ENCODE measurements around the gene KRTAP16-1.
"Not testable (repeated sequence)": the region's sequence is repeated elsewhere in the genome, so short reads cannot be mapped to it uniquely, and the experiment has no call there.

KRTAP16-1 gene

GRCh38 chr17:41308918-41309359 is at the start of gene KRTAP16-1:
KRTAP16-1 (minus strand) TSS chr17:41309309; CDS start chr17:41309253, 56 bp downstream.
- DNase-seq: no peak

GRCh38 chr17:41354536-41354935 is 45.4 kb upstream of the KRTAP16-1 start:
- DNase-seq: peak; percentile 24

DNA sequence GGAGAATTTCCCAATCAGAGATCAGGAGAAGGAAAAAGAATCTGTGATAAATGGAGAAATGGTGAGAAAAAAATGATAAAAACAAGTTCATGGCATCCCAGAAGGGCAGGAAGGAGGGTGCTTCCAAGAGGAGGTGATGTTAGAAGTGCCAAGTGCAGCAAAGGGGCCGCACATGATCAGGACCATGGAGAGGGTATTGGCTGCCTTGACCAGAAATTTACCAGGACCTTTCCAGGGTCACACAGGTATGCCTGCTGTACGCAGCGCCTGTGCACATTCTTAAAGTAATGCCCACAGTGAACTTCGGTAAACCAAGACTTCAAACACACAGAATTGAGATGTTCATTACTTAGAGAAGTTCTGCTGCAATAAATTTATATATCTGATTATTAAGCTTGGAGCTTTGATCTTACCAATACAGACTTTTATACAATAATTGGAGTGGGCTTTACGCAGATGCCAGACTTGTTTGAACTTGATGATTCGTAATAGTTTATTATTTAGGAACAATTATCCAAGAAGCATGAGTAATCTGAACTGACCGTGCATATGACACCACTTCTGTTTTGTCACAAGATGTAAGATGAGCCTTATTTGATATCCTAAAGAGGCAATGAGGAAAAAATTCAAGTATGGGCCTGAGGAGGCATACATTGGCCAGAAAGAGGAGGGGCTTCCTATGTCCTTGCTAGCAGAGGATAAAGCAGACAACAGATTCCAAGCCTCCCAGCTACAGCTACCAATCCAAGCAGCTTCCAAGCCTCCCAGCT is 43.7 kb upstream of the KRTAP16-1 start:
- no peak for DNase-seq

- no peak for DNase-seq
These were observed 42.1 kb upstream of the KRTAP16-1 start for GRCh38 chr17:41351177-41351576.

- not testable (repeated sequence) for DNase-seq
These were observed 41.3 kb upstream of the KRTAP16-1 start, which contains the start of gene KRT33A for GRCh38 chr17:41350381-41350878. KRT33A (minus strand) TSS chr17:41350828; CDS start chr17:41350767, 61 bp downstream.

DNA sequence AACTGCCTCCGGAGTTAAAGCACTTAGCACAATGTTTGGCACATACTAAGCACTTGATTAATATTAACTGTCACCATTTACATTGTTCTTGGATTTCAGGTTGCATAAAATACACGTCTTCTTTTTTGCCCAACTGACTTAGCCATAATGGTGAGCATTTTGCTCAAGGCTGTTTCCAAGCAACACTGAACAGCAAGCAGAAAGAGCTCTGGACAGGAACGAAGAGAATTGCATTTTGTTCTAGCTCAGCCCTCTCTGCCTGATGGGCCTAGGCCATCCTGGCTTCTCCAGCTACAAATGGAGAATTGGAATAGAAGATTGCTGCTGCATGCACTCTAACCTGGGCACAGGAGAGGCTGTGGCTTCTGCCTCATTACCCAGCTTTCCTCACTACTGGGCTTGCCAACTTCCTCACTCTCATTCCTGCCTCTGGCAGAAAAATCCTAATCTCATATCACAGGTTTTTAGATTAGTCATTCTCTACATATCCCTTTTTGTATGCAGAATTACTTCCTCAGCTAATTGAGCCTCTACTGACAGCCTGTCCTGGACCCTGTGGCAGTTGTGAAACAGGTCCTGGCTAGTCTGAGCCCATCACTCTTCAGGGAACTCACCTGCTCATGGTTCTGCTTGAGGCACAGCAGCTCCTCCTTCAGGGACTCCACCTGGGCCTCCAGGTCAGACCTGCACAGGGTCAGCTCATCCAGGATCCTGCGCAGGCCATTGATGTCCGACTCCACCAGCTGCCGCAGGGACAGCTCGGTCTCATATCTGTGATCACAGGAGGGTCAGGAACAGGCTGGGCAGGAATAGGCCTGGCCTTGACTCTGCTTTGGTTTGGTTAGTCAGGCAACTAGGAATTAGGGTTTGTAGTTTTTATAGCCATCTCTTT is 39.0 kb upstream of the KRTAP16-1 start:
- DNase-seq: no peak

DNA sequence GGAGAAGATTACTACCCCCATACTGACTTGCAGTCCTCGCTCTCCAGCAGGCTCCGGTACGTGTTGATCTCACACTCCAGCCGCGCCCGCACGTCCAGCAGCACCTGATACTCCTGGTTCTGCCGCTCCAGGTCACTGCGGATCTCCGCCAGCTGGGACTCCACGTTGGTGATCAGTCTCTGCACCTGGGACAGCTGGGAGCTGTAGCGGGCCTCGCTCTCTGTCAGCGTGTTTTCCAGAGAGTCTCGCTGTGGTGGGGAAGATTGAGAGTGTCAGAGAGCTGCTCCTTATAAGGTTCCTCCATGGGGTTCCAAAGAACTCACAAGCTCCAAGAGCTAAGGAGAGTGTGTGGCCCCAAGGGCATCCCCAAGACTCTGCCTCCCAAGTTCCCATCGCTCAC is 37.3 kb upstream of the KRTAP16-1 start:
- not testable (repeated sequence) for DNase-seq

GRCh38 chr17:41345992-41346391 is 36.9 kb upstream of the KRTAP16-1 start:
- DNase-seq: no peak

- no peak for DNase-seq
These were observed 33.9 kb upstream of the KRTAP16-1 start for GRCh38 chr17:41343029-41343428.

DNA sequence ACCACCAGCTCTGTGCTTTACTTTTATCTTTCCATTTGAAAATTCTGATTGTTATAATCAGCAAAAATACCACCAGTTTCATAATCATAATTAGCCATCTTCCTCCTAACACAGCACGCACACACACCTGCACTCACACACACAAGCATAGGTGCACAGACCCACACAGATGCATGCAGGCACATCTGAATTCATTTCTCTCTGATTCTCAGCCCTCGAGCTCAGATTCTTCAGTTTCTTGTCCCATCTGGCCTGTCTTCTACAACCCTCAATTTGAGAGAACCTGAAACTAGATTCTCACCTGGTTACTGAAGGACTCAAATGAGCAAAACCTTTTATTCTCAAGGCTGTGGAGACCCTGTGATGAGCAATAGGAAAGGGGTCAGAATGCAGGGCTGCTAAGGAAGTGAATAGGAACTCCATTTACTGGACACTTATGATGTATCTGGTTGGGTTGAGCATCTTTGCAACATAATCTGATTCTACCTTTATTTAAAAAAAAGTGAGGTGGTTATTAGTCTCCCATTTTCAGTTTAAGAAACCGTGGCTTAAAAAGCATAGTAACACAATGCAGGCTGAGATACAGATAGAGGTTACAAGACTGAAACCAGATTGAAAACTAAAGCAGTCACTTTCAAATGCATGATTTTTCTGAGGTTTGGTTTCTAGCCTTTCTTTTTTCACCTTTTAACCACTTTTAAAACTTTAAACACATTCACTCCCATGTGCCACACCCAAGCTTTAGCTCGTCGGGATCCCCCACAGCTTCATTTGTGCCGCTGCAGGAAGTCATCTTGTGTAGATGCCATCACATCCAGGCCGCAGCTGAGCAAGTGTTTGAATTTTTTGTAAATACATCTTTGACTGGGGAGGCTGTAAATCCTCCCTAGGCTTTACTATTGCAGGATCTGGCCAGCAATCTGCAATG is 32.1 kb upstream of the KRTAP16-1 start:
- DNase-seq: no peak

- DNase-seq: no peak
These were observed 31.4 kb upstream of the KRTAP16-1 start for GRCh38 chr17:41340494-41340893.

- DNase-seq: no peak
These were observed 30.6 kb upstream of the KRTAP16-1 start for GRCh38 chr17:41339571-41340172.

GRCh38 chr17:41338961-41339485 is 29.9 kb upstream of the KRTAP16-1 start:
- no peak for DNase-seq

GRCh38 chr17:41335747-41336146 is 26.6 kb upstream of the KRTAP16-1 start:
- DNase-seq: no peak

DNA sequence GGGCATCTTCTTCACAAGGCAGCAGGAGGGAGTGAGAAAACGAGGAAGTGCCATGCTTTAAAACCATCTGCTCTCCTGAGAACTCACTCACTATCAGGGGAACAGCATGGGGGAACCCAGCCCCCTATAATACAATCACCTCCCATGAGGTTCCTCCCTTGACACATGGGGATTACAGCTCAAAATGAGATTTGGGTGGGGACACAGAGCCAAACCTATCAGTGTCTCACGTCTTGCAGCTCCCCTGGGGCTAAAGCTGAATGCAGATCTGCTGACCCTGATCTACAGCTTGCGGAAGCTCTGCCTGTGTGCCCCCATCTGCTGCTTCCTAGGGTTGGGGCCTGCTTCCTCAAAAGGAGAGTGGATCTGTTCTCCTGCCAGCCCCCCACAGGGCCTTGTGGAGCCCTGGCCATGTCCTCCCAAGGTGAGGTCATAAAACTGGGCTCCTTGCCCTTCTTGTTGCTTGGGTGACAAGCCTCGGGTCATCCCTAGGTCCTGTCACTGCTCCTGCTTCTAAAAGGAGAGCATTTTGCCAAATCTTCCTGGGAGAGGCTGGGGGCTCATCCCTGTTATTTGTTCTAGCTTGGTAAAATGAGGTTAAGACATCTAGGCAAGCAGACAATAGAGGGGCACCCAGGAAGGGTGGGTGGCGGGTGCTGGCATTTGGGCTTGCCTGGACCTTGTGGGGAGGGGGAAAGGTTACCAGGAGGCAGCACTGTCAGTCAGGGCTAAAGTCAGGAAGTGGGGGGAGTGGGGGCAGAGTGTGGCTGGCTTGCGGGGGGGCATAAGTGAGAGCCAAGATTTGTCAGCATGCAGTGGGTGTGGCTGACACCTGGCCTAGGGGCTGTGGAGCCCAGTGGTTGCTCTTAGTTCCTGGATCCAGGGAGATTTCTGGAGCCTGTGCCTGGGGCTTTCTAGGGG is 25.5 kb upstream of the KRTAP16-1 start:
- DNase-seq: no peak

GRCh38 chr17:41333836-41334235 is 24.7 kb upstream of the KRTAP16-1 start:
- DNase-seq: no peak

DNA sequence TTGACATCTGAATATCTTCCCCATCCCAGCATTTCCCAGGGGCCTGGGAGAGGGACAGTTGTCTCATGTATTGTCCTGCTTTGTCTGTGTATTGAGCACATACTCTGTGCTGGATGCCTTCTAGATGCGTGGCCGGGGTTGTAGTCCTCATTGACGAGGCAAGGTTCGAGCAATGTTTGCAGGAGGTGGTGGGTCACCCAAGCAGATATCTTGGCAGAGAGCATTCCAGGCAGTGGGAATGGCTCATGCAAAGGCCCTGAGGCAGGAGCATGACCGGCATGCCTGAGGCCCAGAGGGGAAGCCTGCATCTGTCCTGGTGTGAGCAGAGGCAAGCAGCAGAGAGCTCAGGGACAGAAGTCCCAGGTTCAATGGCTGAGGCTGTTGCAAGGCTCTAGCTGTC is 24.0 kb upstream of the KRTAP16-1 start:
- DNase-seq: no peak

DNA sequence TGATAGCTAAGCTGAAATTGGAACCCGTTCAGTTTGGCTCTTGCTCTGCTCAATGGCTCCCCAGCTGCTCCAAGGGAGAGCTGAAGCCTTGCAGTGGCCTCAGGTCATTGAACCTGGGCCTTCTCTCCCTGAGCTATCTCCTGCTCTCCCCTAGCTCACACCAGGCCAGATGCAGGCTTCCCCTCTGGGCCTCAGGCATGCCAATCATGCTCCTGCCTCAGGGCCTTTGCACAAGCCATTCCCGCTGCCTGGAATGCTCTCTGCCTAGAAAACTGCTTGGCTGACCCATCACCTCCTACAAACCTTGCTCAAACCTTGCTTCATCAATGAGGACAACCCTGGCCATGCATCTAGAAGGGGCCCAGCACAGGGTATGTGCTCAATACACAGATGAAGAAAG is 23.1 kb upstream of the KRTAP16-1 start:
- DNase-seq: no peak

- no peak for DNase-seq
These were observed 22.5 kb upstream of the KRTAP16-1 start for GRCh38 chr17:41331606-41332005.

GRCh38 chr17:41329279-41329948 is 20.3 kb upstream of the KRTAP16-1 start:
- peak; percentile 33 for DNase-seq

Measured in OCI-M1 (cell line).